ENCODE data around the gene EXT2.
A peak's percentile ranks its signal among the peaks of the same experiment; 100 is the strongest.

EXT2 gene

GRCh38 chr11:44252999-44253602 is 157.6 kb downstream of the EXT2 start:
- Mint-ChIP-seq H3K4me3 (no peak overlapping the region), H3K27ac (no peak overlapping the region), H3K36me3 (ENCODE audit: low read depth) (peaks cover 63% of the 10 kb centered on the region), H3K27me3 (ENCODE audit: low read depth) (no peaks in the 10 kb centered on the region), H3K9me3 (peaks cover 32% of the 10 kb centered on the region), H3K4me1 (peaks cover 28% of the 10 kb centered on the region)
- no peak for TF ChIP-seq CTCF (IDR thresholded peaks at IDR 0.05; ENCODE audit: unreplicated experiment in 3 of 3)

GRCh38 chr11:44255406-44256071 is 160.1 kb downstream of the EXT2 start:
- Mint-ChIP-seq H3K4me1 (peaks cover 48% of the 10 kb centered on the region), H3K27me3 (ENCODE audit: low read depth) (no peaks in the 10 kb centered on the region), H3K36me3 (ENCODE audit: low read depth) (peaks cover 45% of the 10 kb centered on the region), H3K27ac (peak overlapping the region in 1 of 3 experiments; percentile 3), H3K9me3 (peaks cover 32% of the 10 kb centered on the region), H3K4me3 (no peak overlapping the region)
- no peak for TF ChIP-seq CTCF (IDR thresholded peaks at IDR 0.05; ENCODE audit: unreplicated experiment in 3 of 3)

- Mint-ChIP-seq H3K9me3 (peaks cover 26% of the 10 kb centered on the region), H3K4me1 (peaks cover 57% of the 10 kb centered on the region), H3K27me3 (ENCODE audit: low read depth) (no peaks in the 10 kb centered on the region), H3K4me3 (no peak overlapping the region), H3K36me3 (ENCODE audit: low read depth) (peaks cover 33% of the 10 kb centered on the region), H3K27ac (peak overlapping the region in 1 of 3 experiments; percentile 14)
- no peak for TF ChIP-seq CTCF (IDR thresholded peaks at IDR 0.05; ENCODE audit: unreplicated experiment in 3 of 3)
These were observed 161.3 kb downstream of the EXT2 start for GRCh38 chr11:44256673-44257291.

GRCh38 chr11:44257338-44258189 is 162.1 kb downstream of the EXT2 start:
- H3K27ac Mint-ChIP-seq = peak overlapping the region in 1 of 3 experiments; percentile 49
- H3K4me3 Mint-ChIP-seq = no peak overlapping the region
- H3K4me1 Mint-ChIP-seq = peaks cover 65% of the 10 kb centered on the region
- H3K27me3 Mint-ChIP-seq (ENCODE audit: low read depth) = peaks cover 3% of the 10 kb centered on the region
- H3K36me3 Mint-ChIP-seq (ENCODE audit: low read depth) = peaks cover 25% of the 10 kb centered on the region
- peaks cover 19% of the 10 kb centered on the region for H3K9me3 Mint-ChIP-seq
- TF ChIP-seq CTCF (IDR thresholded peaks at IDR 0.05; ENCODE audit: unreplicated experiment in 3 of 3) = no peak

- Mint-ChIP-seq H3K4me3 (no peak overlapping the region), H3K4me1 (peaks cover 68% of the 10 kb centered on the region), H3K9me3 (peaks cover 13% of the 10 kb centered on the region), H3K27ac (peak overlapping the region in 2 of 3 experiments; percentile 10 to 49), H3K27me3 (ENCODE audit: low read depth) (peaks cover 8% of the 10 kb centered on the region), H3K36me3 (ENCODE audit: low read depth) (peaks cover 19% of the 10 kb centered on the region)
- no peak for TF ChIP-seq CTCF (IDR thresholded peaks at IDR 0.05; ENCODE audit: unreplicated experiment in 3 of 3)
These were observed 162.7 kb downstream of the EXT2 start for GRCh38 chr11:44258190-44258489.

Data from nephron (organoid).